Measurements from ENCODE around the gene DLGAP1.

GRCh38 chr18:4406856-4407255, 48.3 kb downstream of the DLGAP1 start:
- no peak for TF ChIP-seq NFRKB (IDR thresholded peaks at IDR 0.05)
- TF ChIP-seq SP1 (IDR thresholded peaks at IDR 0.05): no peak
- no peak for TF ChIP-seq FOXM1 (IDR thresholded peaks at IDR 0.05; ENCODE audit: borderline replicate concordance)
